DND-41 (cell line): ENCODE results near the gene PSAP.
A peak's percentile ranks its signal among the peaks of the same experiment; 100 is the strongest.

Source experiments
- ATAC-seq: fragments of 200-7000 bp; cut with Tn5 transposase; 3 replicates; pipeline ENCODE4 v1.9.1; 2021; ENCODE audit warnings: low read depth; ENCODE audit not compliant: insufficient read depth
- DNase-seq: peaks from one replicate; pipeline ENCODE4 v3.0.0-alpha.2; 2020
- H2AFZ ChIP-seq: 2 replicates; pipeline ENCODE4 v1.6.0; 2012; ENCODE audit warnings: low read depth, low read length
- H3K27ac ChIP-seq: 2 replicates; pipeline ENCODE4 v1.5.1; 2012; ENCODE audit warnings: low read length, inconsistent platforms
- H3K27me3 ChIP-seq: fragments of 200-600 bp; sonication (generic); 2 replicates; pipeline ENCODE4 v1.6.0; 2012; ENCODE audit warnings: low read length, mild to moderate bottlenecking, inconsistent platforms; ENCODE audit not compliant: insufficient read depth, poor library complexity
- H3K36me3 ChIP-seq: 2 replicates; pipeline ENCODE4 v1.5.1; 2012; ENCODE audit warnings: low read length, inconsistent platforms; ENCODE audit not compliant: insufficient read depth
- H3K4me1 ChIP-seq: 2 replicates; pipeline ENCODE4 v1.5.1; 2012; ENCODE audit warnings: mild to moderate bottlenecking, low read length; ENCODE audit not compliant: insufficient read depth
- H3K4me2 ChIP-seq: 2 replicates; pipeline ENCODE4 v1.6.0; 2012; ENCODE audit warnings: mild to moderate bottlenecking, moderate library complexity, low read length, inconsistent platforms; ENCODE audit not compliant: insufficient read depth
- H3K4me3 ChIP-seq, 2 experiments: fragments of 200-600 bp in 1 of 2; shearing (Covaris generic) in 1 of 2; 2 replicates each; pipeline ENCODE4 v1.5.1; 2012 to 2016; ENCODE audit warnings: inconsistent platforms in 2 of 2, low read length in 2 of 2, mild to moderate bottlenecking in 2 of 2, low read depth in 1 of 2, moderate library complexity in 1 of 2
- H3K79me2 ChIP-seq: 2 replicates; pipeline ENCODE4 v1.6.0; 2012; ENCODE audit warnings: low read length, inconsistent platforms; ENCODE audit not compliant: insufficient read depth
- H3K9ac ChIP-seq: 2 replicates; pipeline ENCODE4 v1.6.0; 2012; ENCODE audit warnings: low read depth, mild to moderate bottlenecking, inconsistent platforms, low read length, moderate library complexity
- H3K9me3 ChIP-seq: 2 replicates; pipeline ENCODE4 v1.5.1; 2012; ENCODE audit warnings: low read length, moderate library complexity, mild to moderate bottlenecking, inconsistent platforms; ENCODE audit not compliant: insufficient read depth, severe bottlenecking
- H4K20me1 ChIP-seq: 2 replicates; pipeline ENCODE4 v1.6.0; 2012; ENCODE audit warnings: low read length; ENCODE audit not compliant: insufficient read depth
- EZH2 ChIP-seq: IDR thresholded peaks from 3 replicates; pipeline ENCODE4 v1.6.1; 2012; ENCODE audit warnings: borderline replicate concordance, low read depth, mild to moderate bottlenecking, moderate library complexity, low read length, inconsistent platforms; ENCODE audit not compliant: severe bottlenecking
- TF ChIP-seq, protein P1 (sequence below): IDR thresholded peaks from 2 replicates; pipeline ENCODE4 v1.5.1; 2012; ENCODE audit warnings: borderline replicate concordance, low read length, moderate library complexity, mild to moderate bottlenecking; ENCODE audit not compliant: poor library complexity, severe bottlenecking; ENCODE audit errors: extremely low read depth

Gene PSAP

DNA sequence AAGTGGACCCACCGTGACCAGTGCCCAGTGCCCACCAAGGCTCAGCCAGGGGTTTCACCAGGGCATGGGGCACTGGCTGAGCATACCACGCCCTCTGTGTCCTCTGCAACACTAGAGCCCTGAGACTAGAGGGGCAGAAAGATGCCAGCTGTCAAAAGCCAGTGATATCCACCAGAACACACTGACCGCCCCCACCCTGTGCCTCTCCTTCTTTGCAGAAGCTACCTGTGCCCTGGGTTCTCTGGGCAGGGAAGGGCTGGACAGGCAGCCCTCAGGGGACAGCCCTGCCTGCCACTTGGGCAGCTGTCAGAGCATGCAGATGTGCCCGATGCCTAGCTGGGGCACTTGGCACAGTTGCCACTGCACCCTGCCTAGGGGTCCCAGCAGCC is 78.2 kb downstream of the PSAP start:
- Histone ChIP-seq H3K4me1 (peaks cover 76% of the 10 kb centered on the region), H3K9ac (peak overlapping the region; percentile 78), H4K20me1 (no peaks in the 10 kb centered on the region), H2AFZ (peak overlapping the region; percentile 74), H3K27me3 (no peaks in the 10 kb centered on the region), H3K4me3 (peak overlapping the region; percentile 33 to 68; a peak in 3 of 4 replicates), H3K4me2 (peak overlapping the region; percentile 89), H3K79me2 (peaks cover 7% of the 10 kb centered on the region; the same call in 1 of the 2 replicates), H3K36me3 (no peaks in the 10 kb centered on the region), H3K9me3 (no peaks in the 10 kb centered on the region), H3K27ac (peak overlapping the region; percentile 63)
- DNase-seq (no peak), ATAC-seq (peak; percentile 12; the same call in 2 of the 3 replicates)
- TF ChIP-seq, protein P1, sequence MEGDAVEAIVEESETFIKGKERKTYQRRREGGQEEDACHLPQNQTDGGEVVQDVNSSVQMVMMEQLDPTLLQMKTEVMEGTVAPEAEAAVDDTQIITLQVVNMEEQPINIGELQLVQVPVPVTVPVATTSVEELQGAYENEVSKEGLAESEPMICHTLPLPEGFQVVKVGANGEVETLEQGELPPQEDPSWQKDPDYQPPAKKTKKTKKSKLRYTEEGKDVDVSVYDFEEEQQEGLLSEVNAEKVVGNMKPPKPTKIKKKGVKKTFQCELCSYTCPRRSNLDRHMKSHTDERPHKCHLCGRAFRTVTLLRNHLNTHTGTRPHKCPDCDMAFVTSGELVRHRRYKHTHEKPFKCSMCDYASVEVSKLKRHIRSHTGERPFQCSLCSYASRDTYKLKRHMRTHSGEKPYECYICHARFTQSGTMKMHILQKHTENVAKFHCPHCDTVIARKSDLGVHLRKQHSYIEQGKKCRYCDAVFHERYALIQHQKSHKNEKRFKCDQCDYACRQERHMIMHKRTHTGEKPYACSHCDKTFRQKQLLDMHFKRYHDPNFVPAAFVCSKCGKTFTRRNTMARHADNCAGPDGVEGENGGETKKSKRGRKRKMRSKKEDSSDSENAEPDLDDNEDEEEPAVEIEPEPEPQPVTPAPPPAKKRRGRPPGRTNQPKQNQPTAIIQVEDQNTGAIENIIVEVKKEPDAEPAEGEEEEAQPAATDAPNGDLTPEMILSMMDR, result no peak
- no peak for TF ChIP-seq EZH2

DNA sequence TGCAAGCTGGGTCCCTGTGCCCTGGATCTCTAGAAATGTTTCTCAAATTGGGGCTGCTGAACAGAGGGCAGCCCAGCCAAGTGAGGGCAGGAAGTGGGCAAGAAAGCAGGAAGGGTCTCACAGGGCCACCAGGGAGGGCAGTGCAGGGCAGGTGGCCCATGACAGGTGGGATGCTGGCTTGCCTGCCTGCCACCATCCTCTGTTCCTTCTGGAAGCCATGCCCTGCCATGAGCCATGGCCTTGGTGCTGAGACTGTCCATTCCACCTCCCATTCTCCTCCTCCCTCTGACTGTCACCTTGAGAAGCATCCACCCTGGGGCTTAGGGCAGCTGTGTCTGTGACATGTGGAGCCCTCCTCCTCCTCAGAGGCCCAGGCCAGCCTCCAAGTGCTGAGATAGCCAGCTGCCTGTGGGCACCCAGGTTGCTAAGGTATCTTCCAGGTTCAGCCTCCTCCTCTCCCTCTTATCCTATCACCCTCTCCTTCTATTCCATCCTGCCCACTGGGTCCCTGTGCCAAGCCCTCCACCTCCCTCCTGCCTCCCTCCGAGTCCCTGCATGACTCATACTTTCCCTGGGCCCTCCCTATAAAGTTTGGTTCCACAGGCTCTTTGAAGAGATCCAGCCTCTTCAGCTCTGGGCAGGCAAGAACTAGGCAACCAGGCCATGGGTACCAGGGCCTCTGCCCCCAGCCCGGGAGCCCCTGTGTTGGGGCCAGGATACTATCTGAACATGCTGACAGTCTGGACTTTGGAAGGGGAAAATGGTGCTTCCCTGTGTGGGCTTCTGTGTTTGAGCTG is 79.0 kb downstream of the PSAP start:
- Histone ChIP-seq H3K9ac (peak overlapping the region; percentile 78; the same call in 1 of the 2 replicates), H3K4me1 (peaks cover 76% of the 10 kb centered on the region), H2AFZ (no peak overlapping the region), H3K4me3 (peak overlapping the region in 1 of 2 experiments; percentile 68; a peak in 2 of 4 replicates), H3K4me2 (peak overlapping the region; percentile 89), H3K79me2 (peaks cover 7% of the 10 kb centered on the region; the same call in 1 of the 2 replicates), H4K20me1 (no peaks in the 10 kb centered on the region), H3K36me3 (no peaks in the 10 kb centered on the region), H3K27me3 (no peaks in the 10 kb centered on the region), H3K27ac (peak overlapping the region; percentile 63), H3K9me3 (no peaks in the 10 kb centered on the region)
- no peak for ATAC-seq
- TF ChIP-seq EZH2, result no peak
- TF ChIP-seq, protein P1, result no peak
- DNase-seq, result no peak

DNA sequence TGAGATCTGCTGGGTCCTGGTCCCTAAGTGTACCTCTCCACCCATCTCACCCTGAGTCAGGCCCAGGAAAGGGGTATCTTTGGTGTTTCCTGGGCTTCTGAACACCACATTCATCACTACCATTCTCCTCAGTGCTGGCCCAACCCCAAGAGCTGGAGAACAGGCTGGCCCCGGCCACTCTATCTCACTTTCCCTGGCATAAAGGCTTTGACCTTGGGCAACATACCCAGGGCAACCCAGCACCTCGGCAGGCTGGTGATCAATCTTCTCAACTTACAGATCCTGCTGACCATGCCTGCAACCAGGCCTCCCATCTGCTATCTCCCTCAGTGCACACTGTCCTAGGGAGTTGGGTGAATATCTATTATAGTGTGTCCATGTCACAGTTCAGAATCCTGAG is 79.8 kb downstream of the PSAP start:
- Histone ChIP-seq H2AFZ (no peak overlapping the region), H3K36me3 (no peaks in the 10 kb centered on the region), H3K4me1 (peaks cover 70% of the 10 kb centered on the region), H3K4me3 (no peak overlapping the region), H4K20me1 (no peaks in the 10 kb centered on the region), H3K27me3 (no peaks in the 10 kb centered on the region), H3K9me3 (no peaks in the 10 kb centered on the region), H3K4me2 (peak overlapping the region; percentile 12; the same call in 1 of the 2 replicates), H3K79me2 (peaks cover 7% of the 10 kb centered on the region; the same call in 1 of the 2 replicates), H3K9ac (no peak overlapping the region), H3K27ac (peak overlapping the region; percentile 74)
- no peak for ATAC-seq
- no peak for DNase-seq
- TF ChIP-seq EZH2, result no peak
- TF ChIP-seq, protein P1, result no peak
